Measurements from ENCODE around the gene NCK2.

- no peak for TF ChIP-seq CTCF (IDR thresholded peaks at IDR 0.05)
- no peak for TF ChIP-seq ZNF317 (CRISPR knock-in tag; IDR thresholded peaks at IDR 0.05; ENCODE audit: borderline replicate concordance, low read depth)
- TF ChIP-seq TP53 (CRISPR knock-in tag; IDR thresholded peaks at IDR 0.05) = no peak
- TF ChIP-seq SMAD3 (CRISPR knock-in tag; IDR thresholded peaks at IDR 0.05; ENCODE audit: borderline replicate concordance) = no peak
- TF ChIP-seq FOXP4 (CRISPR knock-in tag; IDR thresholded peaks at IDR 0.05) = no peak
- TF ChIP-seq ZNF416 (CRISPR knock-in tag; IDR thresholded peaks at IDR 0.05) = no peak
- TF ChIP-seq E2F1 (CRISPR knock-in tag; IDR thresholded peaks at IDR 0.05) = no peak
- no peak for TF ChIP-seq ZNF121 (CRISPR knock-in tag; IDR thresholded peaks at IDR 0.05)
Observed at GRCh38 chr2:105881286-105882136, 136.8 kb downstream of the NCK2 start.

Data from WTC11 (cell line).